Activated naive CD4-positive, alpha-beta T cell treated with anti-CD3 and anti-CD28 coated beads, Interleukin-2, amount 50 U/mL, for 24 hours (primary cell): Measurements from ENCODE around the gene ART5.

Source experiments
- H3K27ac Mint-ChIP-seq: one replicate; pipeline ENCODE4 v1.8.0; 2021; ENCODE audit warnings: mild to moderate bottlenecking, mixed read lengths
- H3K27me3 Mint-ChIP-seq: one replicate; pipeline ENCODE4 v1.8.0; 2021; ENCODE audit warnings: mixed read lengths
- H3K36me3 Mint-ChIP-seq: one replicate; pipeline ENCODE4 v1.8.0; 2021; ENCODE audit warnings: mixed read lengths
- H3K4me1 Mint-ChIP-seq: one replicate; pipeline ENCODE4 v1.8.0; 2021; ENCODE audit warnings: mixed read lengths
- H3K4me3 Mint-ChIP-seq: one replicate; pipeline ENCODE4 v1.8.0; 2021; ENCODE audit warnings: mild to moderate bottlenecking, mixed read lengths
- H3K9me3 Mint-ChIP-seq: one replicate; pipeline ENCODE4 v1.8.0; 2021; ENCODE audit warnings: mixed read lengths

ART5 gene, protein sequence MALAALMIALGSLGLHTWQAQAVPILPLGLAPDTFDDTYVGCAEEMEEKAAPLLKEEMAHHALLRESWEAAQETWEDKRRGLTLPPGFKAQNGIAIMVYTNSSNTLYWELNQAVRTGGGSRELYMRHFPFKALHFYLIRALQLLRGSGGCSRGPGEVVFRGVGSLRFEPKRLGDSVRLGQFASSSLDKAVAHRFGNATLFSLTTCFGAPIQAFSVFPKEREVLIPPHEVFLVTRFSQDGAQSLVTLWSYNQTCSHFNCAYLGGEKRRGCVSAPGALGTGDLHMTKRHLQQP

DNA sequence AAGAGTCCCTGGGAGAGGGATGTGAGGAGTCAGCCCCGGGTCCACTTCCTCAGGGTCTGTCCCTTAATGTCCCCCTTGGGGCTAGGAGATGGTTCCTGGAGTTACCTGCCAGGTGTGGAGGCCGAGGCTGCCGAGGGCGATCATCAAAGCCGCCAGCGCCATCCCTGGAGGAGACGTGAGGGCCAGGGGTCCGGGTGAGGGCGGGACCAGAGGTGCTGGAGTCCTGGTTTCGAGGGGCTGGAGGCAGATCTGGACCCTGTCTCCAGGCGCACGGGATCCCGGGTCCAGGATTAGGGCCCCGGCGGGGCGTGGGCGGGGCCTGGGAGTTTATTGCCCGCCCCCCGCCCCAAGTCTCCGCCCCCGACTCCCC, at the start of gene ART5:
Gene ART5 (minus strand): TSS at position 292 of the 370 bp plus-strand sequence. CDS start 130 bp downstream, at position 162.
- Mint-ChIP-seq H3K4me1 (peaks cover 9% of the 10 kb centered on the region), H3K27me3 (peaks cover 2% of the 10 kb centered on the region), H3K4me3 (peak within 1 kb of the TSS; percentile 90), H3K27ac (peak within 1 kb of the TSS; percentile 46), H3K9me3 (no peaks in the 10 kb centered on the region), H3K36me3 (no peaks in the 10 kb centered on the region)

DNA sequence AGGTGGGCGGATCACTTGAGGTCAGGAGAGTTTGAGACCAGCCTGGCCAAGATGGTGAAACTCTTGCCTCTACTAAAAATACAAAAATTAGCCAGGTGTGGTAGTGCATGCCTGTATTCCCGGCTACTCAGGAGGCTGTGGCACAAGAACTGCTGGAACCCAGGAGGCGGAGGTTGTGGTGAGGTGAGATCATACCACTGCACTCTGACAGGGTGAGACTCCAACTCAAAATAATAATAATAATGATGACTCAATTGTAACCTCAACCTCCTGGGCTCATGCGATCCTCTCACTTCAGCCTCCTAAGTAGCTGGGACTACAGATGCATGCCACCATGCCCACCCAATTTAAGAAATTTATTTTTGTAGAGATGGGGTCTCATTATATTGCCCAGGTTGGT, 45.0 kb upstream of the ART5 start:
- Mint-ChIP-seq H3K4me3 (no peak overlapping the region), H3K4me1 (peaks cover 17% of the 10 kb centered on the region), H3K27ac (no peak overlapping the region), H3K9me3 (no peaks in the 10 kb centered on the region), H3K36me3 (peaks cover 14% of the 10 kb centered on the region), H3K27me3 (no peaks in the 10 kb centered on the region)

DNA sequence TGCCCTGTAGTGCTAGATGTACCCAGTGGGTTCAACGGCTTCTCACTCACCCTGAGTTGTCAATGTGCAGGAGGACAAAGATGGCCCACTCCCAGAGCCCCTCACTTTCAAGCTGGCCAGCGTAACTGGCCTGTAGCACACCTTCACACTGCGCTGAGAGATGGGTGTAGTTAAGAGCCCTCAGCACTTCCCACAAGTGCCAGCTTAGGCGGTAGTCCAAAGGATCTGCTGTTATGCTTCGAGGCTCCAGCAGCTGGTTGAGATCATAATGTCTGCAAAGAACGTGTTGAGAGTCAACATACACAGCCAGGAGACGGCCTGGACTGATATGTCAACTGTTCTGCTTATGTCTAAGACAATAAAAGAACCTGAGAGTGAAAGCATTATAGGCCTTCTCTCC, 44.1 kb upstream of the ART5 start:
- no peaks in the 10 kb centered on the region for H3K9me3 Mint-ChIP-seq
- H3K4me1 Mint-ChIP-seq = peaks cover 17% of the 10 kb centered on the region
- peaks cover 14% of the 10 kb centered on the region for H3K36me3 Mint-ChIP-seq
- no peaks in the 10 kb centered on the region for H3K27me3 Mint-ChIP-seq
- no peak overlapping the region for H3K27ac Mint-ChIP-seq
- H3K4me3 Mint-ChIP-seq = no peak overlapping the region

DNA sequence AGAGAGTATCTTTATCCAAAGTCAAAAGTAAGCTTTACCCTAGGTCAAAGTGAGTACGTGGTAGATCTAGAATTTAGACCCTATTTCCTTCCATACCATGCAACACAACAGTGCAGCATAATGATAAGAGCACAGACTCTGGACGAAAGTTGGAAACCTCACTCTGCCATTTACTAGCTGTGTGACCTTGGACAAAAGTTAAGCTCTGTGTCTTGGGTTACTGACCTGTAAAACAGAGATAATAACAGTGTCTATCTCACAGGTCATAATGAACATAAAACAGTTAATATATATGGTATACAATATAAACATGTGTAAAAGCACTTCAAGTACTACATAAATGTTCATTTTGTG, 43.0 kb upstream of the ART5 start:
- H3K4me1 Mint-ChIP-seq = peaks cover 17% of the 10 kb centered on the region
- no peaks in the 10 kb centered on the region for H3K27me3 Mint-ChIP-seq
- peaks cover 15% of the 10 kb centered on the region for H3K36me3 Mint-ChIP-seq
- no peaks in the 10 kb centered on the region for H3K9me3 Mint-ChIP-seq
- H3K4me3 Mint-ChIP-seq = no peak overlapping the region
- no peak overlapping the region for H3K27ac Mint-ChIP-seq

DNA sequence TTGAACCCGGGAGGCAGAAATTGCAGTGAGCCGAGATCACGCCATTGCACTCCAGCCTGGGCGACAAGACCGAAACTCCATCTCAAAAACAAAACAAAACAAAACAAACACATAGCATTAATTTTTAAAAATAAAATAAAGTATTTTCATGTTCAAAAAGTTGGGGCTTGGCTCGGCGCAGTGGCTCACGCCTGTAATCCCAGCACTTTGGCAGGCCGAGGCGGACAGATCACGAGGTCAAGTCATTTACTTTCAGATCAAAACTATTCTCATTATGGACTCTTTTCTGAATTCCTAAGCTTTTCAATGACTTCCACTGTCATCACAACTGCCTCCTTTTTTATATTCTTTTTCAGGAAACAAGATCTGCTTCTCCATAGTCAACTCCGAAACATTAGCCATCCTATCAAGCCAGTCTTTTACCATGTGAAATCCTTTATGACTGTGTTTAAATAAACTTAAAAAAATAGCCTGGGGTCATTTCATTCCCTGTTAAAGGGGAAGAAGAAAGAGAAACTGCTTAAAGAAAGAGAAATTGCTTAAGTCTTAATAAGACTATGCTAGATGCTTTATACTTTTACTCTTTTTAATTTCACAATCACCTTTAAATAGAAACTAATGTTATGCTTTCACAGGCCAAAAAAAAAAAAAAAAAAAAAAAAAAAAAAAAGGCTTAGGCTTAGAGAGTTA, 42.5 kb upstream of the ART5 start:
- H3K4me3 Mint-ChIP-seq = no peak overlapping the region
- peaks cover 18% of the 10 kb centered on the region for H3K36me3 Mint-ChIP-seq
- H3K9me3 Mint-ChIP-seq = no peaks in the 10 kb centered on the region
- H3K27me3 Mint-ChIP-seq = no peaks in the 10 kb centered on the region
- H3K27ac Mint-ChIP-seq = no peak overlapping the region
- H3K4me1 Mint-ChIP-seq = peaks cover 17% of the 10 kb centered on the region

DNA sequence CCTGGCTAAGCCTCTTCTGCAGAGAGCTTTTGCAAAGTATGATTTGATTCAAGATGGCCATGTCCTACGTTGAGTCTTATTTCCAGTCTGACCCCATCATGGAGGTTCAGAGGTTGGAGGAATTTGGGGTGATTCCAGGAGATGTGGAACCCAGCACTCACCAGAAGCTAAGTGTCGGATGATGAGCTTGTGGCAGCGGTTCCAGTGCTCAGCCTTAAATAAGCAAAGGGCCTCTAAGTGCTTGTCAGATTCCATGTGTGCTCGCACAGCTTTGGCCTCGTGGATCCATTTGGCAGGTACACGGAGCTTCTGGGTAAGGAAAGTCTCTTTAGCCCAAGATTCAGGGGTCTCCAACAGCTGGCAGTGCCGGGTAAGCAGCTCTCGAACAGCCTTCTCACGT, 41.2 kb upstream of the ART5 start:
- Mint-ChIP-seq H3K4me1 (peaks cover 17% of the 10 kb centered on the region), H3K36me3 (peaks cover 21% of the 10 kb centered on the region), H3K9me3 (no peaks in the 10 kb centered on the region), H3K27ac (no peak overlapping the region), H3K4me3 (no peak overlapping the region), H3K27me3 (no peaks in the 10 kb centered on the region)

DNA sequence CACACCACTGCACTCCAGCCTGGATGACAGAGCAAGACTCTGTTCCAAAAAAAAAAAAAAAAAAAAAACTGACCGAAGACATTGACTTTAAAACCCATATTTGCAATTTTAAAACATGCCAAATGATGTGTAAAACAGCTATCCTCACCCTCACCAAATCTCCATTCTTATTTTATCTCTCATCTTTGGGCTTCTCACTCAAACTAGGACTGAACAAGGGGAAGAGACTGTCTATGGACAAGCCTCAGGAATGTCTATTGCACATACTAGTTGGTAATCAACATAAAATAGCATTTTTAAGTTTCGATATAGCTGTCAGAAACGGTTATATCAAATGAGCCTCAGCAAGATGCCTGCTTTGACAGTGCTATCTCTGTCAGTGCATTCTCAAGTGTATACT, 37.3 kb upstream of the ART5 start:
- Mint-ChIP-seq H3K36me3 (peaks cover 30% of the 10 kb centered on the region), H3K27ac (peak overlapping the region; percentile 19), H3K9me3 (no peaks in the 10 kb centered on the region), H3K4me1 (peaks cover 14% of the 10 kb centered on the region), H3K27me3 (no peaks in the 10 kb centered on the region), H3K4me3 (no peak overlapping the region)

DNA sequence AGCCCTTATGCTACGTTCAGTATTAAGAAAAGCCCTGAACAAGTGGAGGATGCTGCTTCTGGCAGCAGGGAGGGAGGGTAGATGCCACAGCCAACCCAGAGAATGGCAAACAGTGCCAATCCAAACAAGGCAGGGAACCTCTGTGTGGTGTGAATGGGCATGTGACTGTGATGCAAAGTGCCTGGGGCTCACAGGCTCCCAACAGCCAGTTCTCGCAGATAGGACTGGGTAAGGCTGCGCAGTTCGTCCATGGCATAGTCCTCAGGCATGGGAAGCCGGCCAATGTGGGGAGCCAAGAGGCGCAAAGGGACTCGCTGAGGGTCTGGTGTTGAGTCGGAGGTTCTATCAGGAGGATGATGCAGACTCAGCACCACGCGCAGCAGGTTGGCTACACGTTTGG, 34.2 kb upstream of the ART5 start:
- no peaks in the 10 kb centered on the region for H3K27me3 Mint-ChIP-seq
- no peak overlapping the region for H3K27ac Mint-ChIP-seq
- no peak overlapping the region for H3K4me3 Mint-ChIP-seq
- H3K4me1 Mint-ChIP-seq = no peaks in the 10 kb centered on the region
- H3K36me3 Mint-ChIP-seq = peaks cover 29% of the 10 kb centered on the region
- no peaks in the 10 kb centered on the region for H3K9me3 Mint-ChIP-seq

DNA sequence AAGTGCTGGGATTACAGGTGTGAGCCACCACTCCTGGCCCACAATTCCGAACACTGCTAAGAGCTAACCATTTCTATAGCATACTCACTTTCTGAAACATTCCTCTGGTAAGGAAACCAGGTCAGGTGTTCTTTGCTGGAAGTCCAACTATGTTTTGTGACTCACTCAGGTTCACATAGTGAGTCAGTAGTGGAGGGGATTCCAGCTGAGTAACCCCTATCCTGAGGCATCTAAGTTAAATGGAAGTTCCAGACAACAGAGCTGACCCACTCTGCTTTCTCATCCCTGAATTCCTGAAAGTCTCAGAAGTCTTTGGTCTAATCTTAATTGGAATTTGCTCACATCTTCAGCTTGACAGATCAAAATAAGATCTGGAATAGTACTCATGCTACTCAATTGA, 32.4 kb upstream of the ART5 start:
- Mint-ChIP-seq H3K27ac (peak overlapping the region; percentile 30), H3K27me3 (no peaks in the 10 kb centered on the region), H3K9me3 (no peaks in the 10 kb centered on the region), H3K4me3 (no peak overlapping the region), H3K36me3 (peaks cover 26% of the 10 kb centered on the region), H3K4me1 (no peaks in the 10 kb centered on the region)

DNA sequence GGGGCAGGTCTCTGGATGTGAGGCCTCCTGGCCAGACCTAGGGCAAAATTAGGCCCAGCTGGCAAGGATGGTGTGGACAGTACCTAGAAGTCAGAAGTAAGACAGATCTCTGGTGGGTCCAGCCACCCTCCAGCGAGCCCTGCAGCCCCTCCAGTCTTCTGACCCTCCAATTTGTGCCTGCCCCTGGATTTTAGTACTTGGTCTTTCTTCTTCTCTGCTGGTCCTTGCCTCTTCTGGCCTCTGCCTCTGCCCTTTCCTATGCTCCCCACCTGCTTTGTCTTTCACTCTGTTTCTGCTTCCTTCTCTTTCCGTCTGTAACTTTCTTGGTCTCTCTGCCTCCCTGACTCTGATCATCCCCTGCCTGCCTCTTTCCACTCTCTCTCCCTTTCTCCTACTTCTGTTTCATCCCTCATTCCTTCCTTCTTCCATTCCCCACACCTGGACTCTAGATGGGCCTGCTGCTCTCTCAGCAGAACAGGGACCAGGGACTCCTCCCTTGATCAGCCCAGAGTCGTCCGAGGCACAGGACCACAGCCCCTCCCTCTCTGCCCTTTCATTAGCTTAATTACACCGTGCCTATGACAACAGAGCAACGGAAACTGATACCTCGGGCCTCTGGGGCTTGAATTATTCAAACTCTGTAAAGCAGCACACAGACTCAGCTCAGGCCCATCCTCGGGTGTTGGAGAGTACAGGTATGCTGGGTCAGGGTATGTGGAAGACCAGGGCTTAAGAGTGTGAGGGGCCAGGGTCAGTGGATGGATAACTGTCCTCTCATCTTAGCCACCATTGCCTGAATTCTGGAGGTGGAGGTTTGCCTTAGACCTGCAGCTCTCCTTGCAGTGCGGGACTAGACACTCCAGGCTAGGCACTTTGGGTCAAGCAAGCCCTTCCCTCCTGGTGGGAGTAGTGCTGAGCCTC, 29.8 kb upstream of the ART5 start, which contains the start of gene CHRNA10:
Gene CHRNA10 (minus strand): TSS at position 51 of the 921 bp plus-strand sequence. CDS start 72 bp downstream, outside the sequence.
- Mint-ChIP-seq H3K36me3 (peaks cover 24% of the 10 kb centered on the region), H3K4me3 (no peak within 1 kb of the TSS)

DNA sequence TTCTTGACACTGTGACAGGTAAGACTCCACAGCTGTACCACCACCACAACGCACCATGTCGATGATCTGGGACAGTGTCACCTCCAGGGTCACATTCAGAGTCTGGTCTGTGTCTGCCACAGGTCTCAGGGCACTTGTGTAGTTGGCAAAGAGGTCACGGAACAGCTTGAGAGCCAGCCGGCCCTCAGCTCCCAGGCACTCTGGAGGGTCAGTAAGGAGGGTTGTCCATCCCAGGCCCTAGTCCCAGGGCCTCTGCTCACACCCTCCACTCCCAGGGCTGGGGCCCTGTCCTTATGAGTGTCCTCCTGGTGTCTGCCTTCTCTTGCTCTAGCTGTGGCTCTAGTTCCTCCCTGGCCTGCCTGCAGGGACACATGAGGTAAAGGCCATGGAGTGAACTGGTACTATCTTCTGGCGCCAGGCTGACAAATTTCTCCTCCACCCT, 28.0 kb upstream of the ART5 start:
- Mint-ChIP-seq H3K9me3 (no peaks in the 10 kb centered on the region), H3K4me3 (no peak overlapping the region), H3K4me1 (no peaks in the 10 kb centered on the region), H3K27me3 (no peaks in the 10 kb centered on the region), H3K27ac (no peak overlapping the region), H3K36me3 (peaks cover 18% of the 10 kb centered on the region)

More for the DNA sequence above, 29.8 kb upstream of the ART5 start, which contains the start of gene CHRNA10:
- Mint-ChIP-seq H3K9me3 (no peaks in the 10 kb centered on the region), H3K27me3 (no peaks in the 10 kb centered on the region), H3K27ac (peak within 1 kb of the TSS; percentile 65), H3K4me1 (no peaks in the 10 kb centered on the region)

DNA sequence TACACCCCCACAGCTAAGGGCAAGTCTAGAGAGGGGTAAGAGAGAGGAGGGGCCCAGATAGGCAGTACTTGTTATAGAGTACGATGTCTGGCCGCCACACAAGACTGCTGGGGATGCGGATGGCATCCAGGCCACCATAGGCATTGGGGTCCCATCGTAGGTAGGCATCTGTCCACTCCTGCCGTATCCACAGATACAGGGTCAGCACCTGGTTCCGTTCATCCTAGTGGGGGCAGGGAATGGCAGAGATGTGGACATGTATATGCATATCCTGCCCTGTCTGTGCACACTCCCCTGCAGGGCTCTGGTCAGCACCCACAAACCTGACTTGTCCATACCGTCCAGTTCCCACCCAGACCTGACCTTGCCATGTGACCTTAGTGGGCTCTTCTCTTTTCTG, 27.3 kb upstream of the ART5 start:
- peaks cover 14% of the 10 kb centered on the region for H3K36me3 Mint-ChIP-seq
- H3K27me3 Mint-ChIP-seq = no peaks in the 10 kb centered on the region
- no peaks in the 10 kb centered on the region for H3K9me3 Mint-ChIP-seq
- H3K4me1 Mint-ChIP-seq = no peaks in the 10 kb centered on the region
- H3K27ac Mint-ChIP-seq = no peak overlapping the region
- no peak overlapping the region for H3K4me3 Mint-ChIP-seq

DNA sequence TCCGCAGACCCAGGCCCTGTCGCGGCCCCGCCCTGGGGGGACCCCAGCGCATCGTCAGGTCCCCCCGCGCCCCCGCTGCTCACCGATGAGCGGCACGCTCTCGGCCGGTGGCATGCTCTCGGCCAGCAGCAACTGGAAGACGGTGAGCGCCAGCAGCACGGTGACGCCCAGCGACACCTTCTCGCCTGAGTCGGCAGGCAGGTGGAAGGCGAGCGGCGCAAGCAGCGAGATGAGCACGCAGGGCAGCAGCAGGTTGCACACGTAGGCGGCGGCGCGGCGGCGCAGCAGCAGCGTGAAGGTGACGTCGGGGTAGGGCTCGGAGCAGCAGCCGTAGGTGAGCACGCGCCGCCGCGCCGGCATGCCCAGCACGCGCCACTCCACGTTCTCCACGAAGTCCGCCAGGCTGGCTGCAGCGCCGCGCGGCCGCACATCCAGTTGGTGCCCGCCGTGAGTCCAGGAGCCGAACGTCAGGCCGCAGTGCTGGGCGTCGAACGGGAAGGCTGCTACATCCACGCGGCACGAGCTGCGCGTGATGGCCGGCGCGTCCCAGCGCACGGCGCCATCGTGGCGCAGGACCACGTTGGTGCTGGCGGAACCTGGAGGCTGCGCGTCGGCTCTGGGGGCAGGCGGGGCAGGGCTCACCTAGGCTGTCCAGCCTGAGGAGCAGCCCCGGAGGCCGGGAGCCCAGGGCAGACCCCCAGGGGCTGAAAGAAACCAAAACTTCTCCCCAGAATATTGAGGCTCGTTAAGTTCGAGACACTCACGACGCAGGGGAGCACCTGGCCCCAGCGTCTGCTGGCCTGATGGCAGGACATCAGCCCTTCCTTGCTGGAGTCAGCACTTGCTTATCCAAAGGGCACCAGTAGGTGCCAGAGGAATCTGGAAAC, 25.6 kb upstream of the ART5 start:
- H3K27ac Mint-ChIP-seq = no peak overlapping the region
- no peaks in the 10 kb centered on the region for H3K9me3 Mint-ChIP-seq
- H3K4me1 Mint-ChIP-seq = no peaks in the 10 kb centered on the region
- H3K27me3 Mint-ChIP-seq = no peaks in the 10 kb centered on the region
- H3K36me3 Mint-ChIP-seq = peaks cover 12% of the 10 kb centered on the region
- no peak overlapping the region for H3K4me3 Mint-ChIP-seq

DNA sequence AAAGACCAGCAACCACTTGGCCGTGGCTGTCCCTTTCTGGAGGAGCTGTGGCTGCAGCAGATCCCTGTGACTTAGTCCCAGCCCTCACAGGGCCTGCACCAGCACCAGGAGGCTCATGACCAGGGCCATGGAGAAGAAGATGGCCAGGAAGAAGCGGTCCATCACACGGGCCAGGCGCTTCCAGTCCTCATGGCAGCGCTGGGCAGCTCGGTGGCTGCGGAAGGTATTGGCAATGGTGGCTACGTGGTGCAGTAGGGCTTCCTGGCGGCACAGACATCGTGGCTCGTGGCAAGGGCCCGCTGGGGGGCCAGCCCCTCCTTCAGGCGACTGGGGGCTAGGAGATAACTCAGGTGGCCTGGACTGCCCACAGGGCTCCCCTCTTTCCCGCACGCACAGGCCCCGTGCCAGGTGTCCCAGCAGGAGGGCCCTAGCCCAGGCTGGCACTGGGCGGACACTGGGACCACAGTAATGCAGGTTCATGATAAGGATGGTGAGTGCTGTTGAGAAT, 24.3 kb upstream of the ART5 start:
- Mint-ChIP-seq H3K4me1 (no peaks in the 10 kb centered on the region), H3K9me3 (no peaks in the 10 kb centered on the region), H3K36me3 (peaks cover 8% of the 10 kb centered on the region), H3K4me3 (no peak overlapping the region), H3K27me3 (no peaks in the 10 kb centered on the region), H3K27ac (no peak overlapping the region)
